ENCODE data around the gene ATP8A1. TPM values are rescaled to one million over a fixed set of nuclear protein-coding genes. Genes with fewer than 3 reads are reported as not detected.

Gene ATP8A1
- total and polyA plus RNA-seq, 8 donors = 21.5 to 60.9 (median 36.6) TPM

DNA sequence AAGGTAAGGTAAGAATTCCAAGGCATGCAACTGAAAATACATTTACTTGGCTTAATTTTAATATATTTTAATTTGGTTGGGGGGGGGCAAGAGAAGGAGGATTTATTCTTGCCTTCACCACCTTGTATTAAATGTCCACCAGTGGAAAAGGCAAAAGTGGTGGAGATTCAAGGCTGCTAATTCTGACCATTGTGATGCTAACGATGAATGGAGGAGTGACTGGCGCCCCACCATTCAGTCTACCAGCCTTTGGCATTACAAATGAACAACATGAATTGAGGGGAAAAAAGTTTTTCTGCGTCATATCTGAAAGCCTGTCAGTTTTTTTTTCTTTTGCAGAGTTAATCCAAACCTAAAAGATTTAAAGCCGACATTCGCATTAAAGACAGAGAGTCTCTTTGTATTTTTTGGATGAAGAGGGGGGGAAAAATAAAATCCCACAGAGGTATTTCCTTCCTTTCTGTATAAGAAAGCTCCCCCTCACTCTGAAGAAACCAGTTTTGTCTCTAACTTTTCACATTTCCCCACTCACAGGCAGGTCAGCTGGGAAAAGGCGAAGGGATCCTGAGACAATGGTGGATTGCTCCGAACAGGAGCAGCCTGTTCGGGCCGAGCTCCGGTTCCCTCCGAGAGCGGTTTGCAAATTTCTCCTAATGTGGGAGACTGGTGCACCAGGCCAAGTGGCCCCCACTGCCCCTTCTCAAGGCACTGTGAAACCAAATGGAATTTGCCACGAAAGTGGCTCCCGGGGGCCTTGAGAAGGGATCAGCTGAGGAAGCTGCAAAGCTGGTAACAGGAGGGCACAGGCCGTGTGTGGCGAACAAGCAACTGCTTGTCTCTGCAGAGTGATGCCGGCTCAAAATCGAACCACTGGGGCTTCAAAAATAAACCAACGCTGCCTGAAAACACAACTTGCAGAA is 231.5 kb downstream of the ATP8A1 start:
- no peaks in the 10 kb centered on the region for H3K9me3 ChIP-seq
- H3K27me3 ChIP-seq = no peaks in the 10 kb centered on the region
- no peak overlapping the region for H3K4me3 ChIP-seq
- TF ChIP-seq CTCF (IDR thresholded peaks at IDR 0.05) = no peak
- ATAC-seq = no peak
- no peaks in the 10 kb centered on the region for H3K4me1 ChIP-seq
- intact Hi-C loops (cut with DNase I) = no loop called here
- peak in 1 of 4 donors; percentile 49 for DNase-seq
- no peak overlapping the region for H3K27ac ChIP-seq
- peaks cover 0 to 37% of the 10 kb centered on the region in 2 donors for H3K36me3 ChIP-seq

DNA sequence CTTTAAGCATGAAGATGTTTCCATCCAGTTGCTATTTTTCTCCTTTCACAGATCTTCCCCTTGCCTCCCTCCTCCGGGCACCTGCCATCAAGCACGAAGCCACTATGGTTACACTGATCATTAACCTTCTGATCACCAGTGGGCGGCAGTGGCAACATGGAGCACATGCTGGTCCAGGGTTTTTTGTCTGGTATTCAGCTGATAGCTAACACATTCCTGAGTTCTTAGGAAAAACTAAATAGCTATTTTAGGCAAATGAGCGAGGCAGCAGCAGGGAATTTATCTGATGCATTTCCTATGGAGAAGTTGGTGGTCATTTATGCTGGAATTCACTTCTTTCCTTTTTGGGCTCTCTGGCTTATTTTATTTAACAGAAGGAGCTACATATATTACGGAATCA is 236.8 kb downstream of the ATP8A1 start:
- no peak for DNase-seq
- Histone ChIP-seq H3K27ac (no peak overlapping the region), H3K9me3 (no peaks in the 10 kb centered on the region), H3K4me1 (no peaks in the 10 kb centered on the region), H3K36me3 (peaks cover 0 to 46% of the 10 kb centered on the region in 2 donors), H3K4me3 (no peak overlapping the region), H3K27me3 (no peaks in the 10 kb centered on the region)
- intact Hi-C loops (cut with DNase I) = no loop called here
- ATAC-seq = no peak
- no peak for TF ChIP-seq CTCF (IDR thresholded peaks at IDR 0.05)

GRCh38 chr4:42417550-42417949 is 239.4 kb downstream of the ATP8A1 start:
- ATAC-seq = no peak
- H3K4me3 ChIP-seq = no peak overlapping the region
- H3K27me3 ChIP-seq = no peaks in the 10 kb centered on the region
- TF ChIP-seq CTCF (IDR thresholded peaks at IDR 0.05) = no peak
- DNase-seq = no peak
- H3K9me3 ChIP-seq = no peaks in the 10 kb centered on the region
- H3K4me1 ChIP-seq = peaks cover 0 to under 1% of the 10 kb centered on the region in 2 donors
- H3K27ac ChIP-seq = no peak overlapping the region
- H3K36me3 ChIP-seq = peaks cover 0 to 66% of the 10 kb centered on the region in 2 donors
- intact Hi-C loops (cut with DNase I) = no loop called here

DNA sequence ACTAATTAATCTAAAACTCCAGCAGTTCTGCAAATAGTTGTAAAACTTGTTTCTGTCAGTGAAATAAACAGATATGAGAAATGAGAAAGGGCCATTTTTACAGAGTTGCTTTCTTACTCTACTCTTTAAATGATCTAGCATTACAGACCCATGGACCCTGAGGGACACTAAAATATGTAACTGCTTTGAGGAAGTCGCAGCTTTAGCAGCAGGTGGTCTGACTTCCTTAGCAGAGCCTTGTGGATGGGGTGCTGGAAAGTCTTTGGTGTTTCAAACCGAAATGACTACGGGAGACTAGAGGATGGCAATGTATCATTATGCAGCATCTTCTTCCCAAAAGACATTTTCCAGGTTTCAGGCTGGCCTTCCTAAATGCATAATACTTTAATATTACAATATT is 240.9 kb downstream of the ATP8A1 start:
- Histone ChIP-seq H3K36me3 (peaks cover 0 to 54% of the 10 kb centered on the region in 2 donors), H3K27me3 (no peaks in the 10 kb centered on the region), H3K4me3 (no peak overlapping the region), H3K4me1 (peaks cover 0 to 4% of the 10 kb centered on the region in 2 donors), H3K27ac (no peak overlapping the region), H3K9me3 (no peaks in the 10 kb centered on the region)
- DNase-seq (no peak), ATAC-seq (no peak)
- intact Hi-C loops (cut with DNase I) = no loop called here
- TF ChIP-seq CTCF (IDR thresholded peaks at IDR 0.05) = no peak

DNA sequence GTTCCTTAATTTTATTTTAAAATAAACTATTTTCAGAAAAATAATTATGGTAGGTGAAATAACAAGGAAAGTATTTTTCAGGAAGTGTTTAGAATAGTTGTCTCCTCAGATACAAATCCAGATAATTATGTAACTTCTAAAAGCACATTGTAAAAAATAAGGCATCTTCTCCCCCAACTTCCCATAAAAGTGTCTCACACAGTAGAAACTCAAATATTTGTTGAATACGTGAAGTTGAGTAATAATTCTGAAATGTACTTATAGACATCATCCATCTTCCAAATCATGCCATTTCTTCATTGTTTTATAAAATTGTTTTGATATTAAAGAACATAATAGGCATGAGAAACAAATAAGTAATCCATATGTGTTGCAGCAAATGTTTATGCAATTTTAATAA is 241.6 kb downstream of the ATP8A1 start:
- Histone ChIP-seq H3K27me3 (no peaks in the 10 kb centered on the region), H3K9me3 (no peaks in the 10 kb centered on the region), H3K4me1 (peaks cover 0 to 4% of the 10 kb centered on the region in 2 donors), H3K4me3 (no peak overlapping the region), H3K36me3 (peaks cover 0 to 47% of the 10 kb centered on the region in 2 donors), H3K27ac (no peak overlapping the region)
- DNase-seq (no peak), ATAC-seq (no peak)
- no peak for TF ChIP-seq CTCF (IDR thresholded peaks at IDR 0.05)
- intact Hi-C loops (cut with DNase I) = no loop called here
